PC-3 (cell line): ENCODE data around the gene TNFSF8.

Experiments used
- CTCF ChIP-seq: fragments of 300-600 bp; sonication (generic); conservative IDR thresholded peaks from 2 replicates; pipeline ENCODE4 v1.5.1; 2017; ENCODE audit warnings: antibody characterized with exemption, low read depth, mild to moderate bottlenecking, low read length
- EZH2 ChIP-seq: fragments of 300-600 bp; sonication (generic); IDR thresholded peaks from one replicate; pipeline ENCODE4 v1.6.1; 2017; ENCODE audit warnings: antibody characterized with exemption, mild to moderate bottlenecking, low read length; ENCODE audit not compliant: unreplicated experiment
- EZH2phosphoT487 ChIP-seq: fragments of 300-600 bp; sonication (generic); IDR thresholded peaks from 2 replicates; pipeline ENCODE4 v1.6.1; 2018; ENCODE audit warnings: mild to moderate bottlenecking, antibody characterized with exemption, low read length, borderline replicate concordance

GRCh38 chr9:114884787-114885452 lies 45.5 kb downstream of the TNFSF8 start:
- no peak for TF ChIP-seq EZH2
- TF ChIP-seq CTCF, result no peak
- TF ChIP-seq EZH2phosphoT487, result no peak
